D721Med (cell line): Measurements from ENCODE around the gene PHACTR2.
"Not testable (repeated sequence)": the region's sequence is repeated elsewhere in the genome, so short reads cannot be mapped to it uniquely, and the experiment has no call there.

Experiments used
- DNase-seq: peaks from one replicate; pipeline ENCODE4 v3.0.0; 2011; ENCODE audit warnings: low spot score; ENCODE audit not compliant: insufficient read length
- FAIRE-seq: peaks from 2 replicates; lab custom pipeline; 2011; peaks lifted over from hg19 to GRCh38; lab: Jason Lieb, UNC
- CTCF ChIP-seq: IDR thresholded peaks from 2 replicates; pipeline ENCODE4 v1.5.1; 2012; ENCODE audit warnings: mild to moderate bottlenecking, control low read depth; ENCODE audit not compliant: insufficient read depth; ENCODE audit errors: missing control alignments

Gene PHACTR2

GRCh38 chr6:143732536-143732935, 54.8 kb downstream of the PHACTR2 start:
- no peak for TF ChIP-seq CTCF
- no peak for DNase-seq

GRCh38 chr6:143733510-143733909, 55.7 kb downstream of the PHACTR2 start:
- TF ChIP-seq CTCF = no peak
- FAIRE-seq (no peak), DNase-seq (no peak)

More at GRCh38 chr6:143732536-143732935, 54.8 kb downstream of the PHACTR2 start:
- FAIRE-seq = no peak

- DNase-seq (no peak), FAIRE-seq (no peak)
- TF ChIP-seq CTCF = no peak
Observed at GRCh38 chr6:143734641-143735063, 56.9 kb downstream of the PHACTR2 start.

GRCh38 chr6:143738072-143738690, 60.4 kb downstream of the PHACTR2 start:
- not testable (repeated sequence) for DNase-seq, FAIRE-seq

- FAIRE-seq (no peak), DNase-seq (no peak)
- no peak for TF ChIP-seq CTCF
Observed at GRCh38 chr6:143739341-143739851, 61.6 kb downstream of the PHACTR2 start.

- FAIRE-seq (no peak), DNase-seq (no peak)
- TF ChIP-seq CTCF = no peak
Observed at GRCh38 chr6:143740213-143740612, 62.4 kb downstream of the PHACTR2 start.

- DNase-seq (no peak), FAIRE-seq (no peak)
- no peak for TF ChIP-seq CTCF
Observed at GRCh38 chr6:143741480-143741879, 63.7 kb downstream of the PHACTR2 start.
